Neural progenitor cell (in vitro differentiated cells): Measurements from ENCODE around the gene PGF.

Experiments
- EZH2 ChIP-seq: fragments of 200-600 bp; sonication (generic); IDR thresholded peaks from 2 replicates; pipeline ENCODE4 v1.6.1; 2017; ENCODE audit warnings: antibody characterized with exemption, mild to moderate bottlenecking, moderate library complexity
- EZH2phosphoT487 ChIP-seq: fragments of 200-600 bp; sonication (generic); IDR thresholded peaks from 2 replicates; pipeline ENCODE4 v1.6.1; 2017; ENCODE audit warnings: antibody characterized with exemption
- TF ChIP-seq, protein P1 (sequence below): fragments of 200-600 bp; sonication (generic); IDR thresholded peaks from 2 replicates; pipeline ENCODE4 v1.5.1; 2017; ENCODE audit warnings: antibody characterized with exemption, mild to moderate bottlenecking

- TF ChIP-seq EZH2phosphoT487 (no peak), EZH2 (no peak)
- TF ChIP-seq, protein P1, sequence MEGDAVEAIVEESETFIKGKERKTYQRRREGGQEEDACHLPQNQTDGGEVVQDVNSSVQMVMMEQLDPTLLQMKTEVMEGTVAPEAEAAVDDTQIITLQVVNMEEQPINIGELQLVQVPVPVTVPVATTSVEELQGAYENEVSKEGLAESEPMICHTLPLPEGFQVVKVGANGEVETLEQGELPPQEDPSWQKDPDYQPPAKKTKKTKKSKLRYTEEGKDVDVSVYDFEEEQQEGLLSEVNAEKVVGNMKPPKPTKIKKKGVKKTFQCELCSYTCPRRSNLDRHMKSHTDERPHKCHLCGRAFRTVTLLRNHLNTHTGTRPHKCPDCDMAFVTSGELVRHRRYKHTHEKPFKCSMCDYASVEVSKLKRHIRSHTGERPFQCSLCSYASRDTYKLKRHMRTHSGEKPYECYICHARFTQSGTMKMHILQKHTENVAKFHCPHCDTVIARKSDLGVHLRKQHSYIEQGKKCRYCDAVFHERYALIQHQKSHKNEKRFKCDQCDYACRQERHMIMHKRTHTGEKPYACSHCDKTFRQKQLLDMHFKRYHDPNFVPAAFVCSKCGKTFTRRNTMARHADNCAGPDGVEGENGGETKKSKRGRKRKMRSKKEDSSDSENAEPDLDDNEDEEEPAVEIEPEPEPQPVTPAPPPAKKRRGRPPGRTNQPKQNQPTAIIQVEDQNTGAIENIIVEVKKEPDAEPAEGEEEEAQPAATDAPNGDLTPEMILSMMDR: no peak
These were observed 37.0 kb downstream of the PGF start for GRCh38 chr14:74918380-74918779.
